LNCaP clone FGC (cell line): Measurements from ENCODE around the gene AVEN.
A peak's percentile ranks its signal among the peaks of the same experiment; 100 is the strongest.

ENCODE experiments used
- DNase-seq: peaks from one replicate; pipeline ENCODE4 v3.0.0-alpha.2; 2011; ENCODE audit warnings: low read depth
- H3K4me3 ChIP-seq: 2 replicates; pipeline ENCODE4 v1.5.1; 2011; ENCODE audit warnings: mild to moderate bottlenecking, low read depth, low read length, control low read depth
- CTCF ChIP-seq: IDR thresholded peaks from 2 replicates; pipeline ENCODE4 v1.5.1; 2012; ENCODE audit warnings: mild to moderate bottlenecking; ENCODE audit not compliant: control insufficient read depth, insufficient read depth; ENCODE audit errors: extremely low read depth

The AVEN gene

DNA sequence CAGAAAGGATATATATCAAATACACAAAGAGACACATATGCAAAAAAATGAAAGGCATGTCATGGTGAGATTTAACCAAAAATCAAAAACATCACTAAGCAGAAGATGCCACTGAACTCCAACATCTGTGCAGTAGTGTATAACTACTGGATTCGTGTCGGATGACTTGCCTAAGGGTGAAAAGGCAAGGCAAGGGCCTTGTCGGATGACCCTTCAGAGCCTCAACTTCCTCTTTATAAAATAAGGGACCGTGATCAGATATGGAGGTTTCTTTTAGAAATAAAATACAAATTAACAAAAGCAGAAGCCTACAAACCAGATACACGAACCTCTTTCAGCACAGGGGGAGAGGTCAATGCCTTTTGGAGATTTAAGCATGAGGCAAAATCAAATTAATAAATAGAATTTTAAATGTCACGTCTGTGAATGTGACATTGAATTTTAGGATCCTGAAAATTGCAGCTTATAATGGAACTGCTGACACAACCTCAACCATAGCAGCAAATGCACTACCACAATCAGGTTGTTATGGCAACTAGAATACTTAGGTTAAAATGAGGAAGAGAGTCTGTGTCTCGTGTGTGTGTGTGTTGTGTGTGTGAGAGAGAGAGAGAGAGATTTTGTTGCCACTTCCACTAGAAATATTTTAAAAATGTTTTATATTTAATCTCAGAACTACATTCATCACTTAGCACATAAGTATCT lies 79.0 kb downstream of the AVEN start:
- TF ChIP-seq CTCF, result no peak
- DNase-seq, result no peak
- no peak overlapping the region for H3K4me3 ChIP-seq

GRCh38 chr15:33956397-33956796 lies 82.6 kb downstream of the AVEN start:
- H3K4me3 ChIP-seq, result no peak overlapping the region
- DNase-seq, result no peak
- TF ChIP-seq CTCF, result no peak

- no peak for DNase-seq
- H3K4me3 ChIP-seq, result no peak overlapping the region
- TF ChIP-seq CTCF, result no peak
Observed at GRCh38 chr15:33955945-33956344, 83.1 kb downstream of the AVEN start.

- DNase-seq, result no peak
- H3K4me3 ChIP-seq, result no peak overlapping the region
- no peak for TF ChIP-seq CTCF
Observed at GRCh38 chr15:33946152-33946551, 92.9 kb downstream of the AVEN start.

GRCh38 chr15:33941279-33942063 lies 97.5 kb downstream of the AVEN start:
- DNase-seq, result peak; percentile 53
- no peak for TF ChIP-seq CTCF
- H3K4me3 ChIP-seq, result no peak overlapping the region

DNA sequence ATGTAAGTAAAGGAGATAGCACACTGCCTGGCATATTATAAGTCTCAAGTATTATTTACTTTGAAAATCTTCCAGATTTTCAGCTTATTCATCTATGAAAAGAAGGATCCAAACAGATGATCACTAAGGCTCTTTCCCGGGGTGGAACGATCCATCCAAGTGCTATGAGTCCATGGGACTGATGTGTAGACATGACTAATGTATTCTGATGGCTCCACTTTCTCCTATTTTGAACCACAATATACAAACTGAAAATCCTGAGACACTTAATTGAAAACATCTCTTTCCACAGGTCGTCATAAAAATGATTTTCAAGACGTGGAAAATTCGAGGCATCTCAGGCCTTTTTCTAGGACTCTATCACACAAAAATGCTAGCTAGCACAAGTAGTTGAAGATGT lies 104.1 kb downstream of the AVEN start:
- H3K4me3 ChIP-seq, result no peak overlapping the region
- no peak for TF ChIP-seq CTCF
- DNase-seq, result no peak
